ENCODE results near the gene ABHD14A.

Gene ABHD14A

DNA sequence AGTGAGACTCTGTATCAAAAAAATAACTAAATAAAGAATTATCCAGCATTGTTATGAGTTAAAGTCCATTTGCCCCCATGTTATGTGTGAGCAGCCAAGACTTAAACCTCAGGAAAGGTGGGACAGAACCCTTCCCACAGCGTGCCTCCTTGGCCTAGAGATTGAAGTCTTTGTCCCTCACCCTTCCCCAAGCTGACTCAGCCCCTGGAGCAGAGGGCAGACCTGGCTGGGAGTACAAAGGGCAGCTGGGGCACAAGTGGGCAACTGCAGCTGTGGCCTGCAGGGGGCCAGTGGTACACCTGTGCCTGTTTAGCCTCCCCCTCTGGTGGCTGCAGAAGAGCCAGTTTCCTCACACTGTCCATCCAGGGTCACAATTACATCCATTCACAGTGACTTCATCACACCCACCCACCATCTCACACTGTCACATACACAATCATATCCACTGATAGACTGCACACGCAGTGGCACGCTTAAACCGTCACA, 7.5 kb downstream of the ABHD14A start:
- peak; percentile 55 for ATAC-seq
- TF ChIP-seq ISL1 (CRISPR knock-in tag; IDR thresholded peaks at IDR 0.05) (no peak), ARNTL (CRISPR knock-in tag; IDR thresholded peaks at IDR 0.05; ENCODE audit: borderline replicate concordance, low read depth) (no peak), TCF4 (CRISPR knock-in tag; IDR thresholded peaks at IDR 0.05; ENCODE audit: borderline replicate concordance) (peak; percentile 27; the same call in 1 of the 2 replicates), PATZ1 (CRISPR knock-in tag; IDR thresholded peaks at IDR 0.05; ENCODE audit: borderline replicate concordance) (no peak), GLIS3 (CRISPR knock-in tag; IDR thresholded peaks at IDR 0.05) (no peak)

- TF ChIP-seq ZFP3 (CRISPR knock-in tag; IDR thresholded peaks at IDR 0.05) (0 out of 2 replicates have a peak, but pooled peaks have one; percentile 29), ARNTL (CRISPR knock-in tag; IDR thresholded peaks at IDR 0.05; ENCODE audit: borderline replicate concordance, low read depth) (no peak)
- peak; percentile 89 for ATAC-seq
Observed at GRCh38 chr3:51982838-51983577, 8.1 kb downstream of the ABHD14A start, which contains the start of gene ACY1. TSS of gene ACY1 (plus strand) at chr3:51983535. CDS start at chr3:51984065, 530 bp downstream.

- no peak for ATAC-seq
- TF ChIP-seq ARNTL (CRISPR knock-in tag; IDR thresholded peaks at IDR 0.05; ENCODE audit: borderline replicate concordance, low read depth) = peak; percentile 33; the same call in 1 of the 2 replicates
- no peak for TF ChIP-seq SNAI2 (CRISPR knock-in tag; IDR thresholded peaks at IDR 0.05)
Observed at GRCh38 chr3:51983578-51984268, 8.9 kb downstream of the ABHD14A start.

DNA sequence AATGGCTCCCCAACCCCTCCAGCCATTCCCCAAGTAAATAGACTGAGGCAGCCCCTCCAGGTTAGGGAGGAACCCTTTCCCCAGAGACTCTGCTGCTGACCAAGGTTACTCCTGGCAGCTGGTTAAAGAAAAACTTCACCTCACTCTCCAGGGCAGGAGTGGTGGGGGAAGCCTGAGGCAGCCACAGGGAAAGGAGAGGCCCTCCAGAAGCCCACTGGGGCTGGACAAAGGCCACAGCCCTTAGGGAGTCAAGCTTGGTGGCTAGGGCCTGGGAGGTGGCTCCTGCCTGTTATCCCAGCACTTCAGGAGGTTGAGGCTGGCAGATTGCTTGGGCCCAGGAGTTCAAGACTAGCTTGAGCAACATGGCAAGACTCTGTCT, 9.4 kb downstream of the ABHD14A start:
- TF ChIP-seq PPARA (CRISPR knock-in tag; IDR thresholded peaks at IDR 0.05; ENCODE audit: borderline replicate concordance) = no peak
- TF ChIP-seq ISL1 (CRISPR knock-in tag; IDR thresholded peaks at IDR 0.05) = no peak
- TF ChIP-seq ZNF70 (CRISPR knock-in tag; IDR thresholded peaks at IDR 0.05) = no peak
- no peak for TF ChIP-seq SNAI2 (CRISPR knock-in tag; IDR thresholded peaks at IDR 0.05)
- no peak for TF ChIP-seq ESRRG (CRISPR knock-in tag; IDR thresholded peaks at IDR 0.05)
- TF ChIP-seq GLIS3 (CRISPR knock-in tag; IDR thresholded peaks at IDR 0.05) = no peak
- no peak for TF ChIP-seq ZNF8 (CRISPR knock-in tag; IDR thresholded peaks at IDR 0.05)
- TF ChIP-seq ZFP3 (CRISPR knock-in tag; IDR thresholded peaks at IDR 0.05) = no peak
- no peak for ATAC-seq

GRCh38 chr3:51985063-51985462, 10.2 kb downstream of the ABHD14A start:
- ATAC-seq = no peak
- TF ChIP-seq RARB (CRISPR knock-in tag; IDR thresholded peaks at IDR 0.05) (no peak), SNAI2 (CRISPR knock-in tag; IDR thresholded peaks at IDR 0.05) (no peak), PATZ1 (CRISPR knock-in tag; IDR thresholded peaks at IDR 0.05; ENCODE audit: borderline replicate concordance) (no peak), ESRRG (CRISPR knock-in tag; IDR thresholded peaks at IDR 0.05) (no peak), ZFP30 (CRISPR knock-in tag; IDR thresholded peaks at IDR 0.05) (no peak), PPARA (CRISPR knock-in tag; IDR thresholded peaks at IDR 0.05; ENCODE audit: borderline replicate concordance) (no peak), ARNTL (CRISPR knock-in tag; IDR thresholded peaks at IDR 0.05; ENCODE audit: borderline replicate concordance, low read depth) (no peak), ZNF70 (CRISPR knock-in tag; IDR thresholded peaks at IDR 0.05) (no peak), BACH2 (CRISPR knock-in tag; IDR thresholded peaks at IDR 0.05; ENCODE audit: borderline replicate concordance) (no peak), ZC3H10 (CRISPR knock-in tag; IDR thresholded peaks at IDR 0.05) (no peak), ZFP3 (CRISPR knock-in tag; IDR thresholded peaks at IDR 0.05) (no peak), ZNF565 (CRISPR knock-in tag; conservative IDR thresholded peaks at IDR 0.05; ENCODE audit: low read depth) (no peak), ZNF8 (CRISPR knock-in tag; IDR thresholded peaks at IDR 0.05) (no peak), GLIS3 (CRISPR knock-in tag; IDR thresholded peaks at IDR 0.05) (no peak), TOX (CRISPR knock-in tag; IDR thresholded peaks at IDR 0.05; ENCODE audit: borderline replicate concordance) (no peak)
- TF ChIP-seq, protein P1, sequence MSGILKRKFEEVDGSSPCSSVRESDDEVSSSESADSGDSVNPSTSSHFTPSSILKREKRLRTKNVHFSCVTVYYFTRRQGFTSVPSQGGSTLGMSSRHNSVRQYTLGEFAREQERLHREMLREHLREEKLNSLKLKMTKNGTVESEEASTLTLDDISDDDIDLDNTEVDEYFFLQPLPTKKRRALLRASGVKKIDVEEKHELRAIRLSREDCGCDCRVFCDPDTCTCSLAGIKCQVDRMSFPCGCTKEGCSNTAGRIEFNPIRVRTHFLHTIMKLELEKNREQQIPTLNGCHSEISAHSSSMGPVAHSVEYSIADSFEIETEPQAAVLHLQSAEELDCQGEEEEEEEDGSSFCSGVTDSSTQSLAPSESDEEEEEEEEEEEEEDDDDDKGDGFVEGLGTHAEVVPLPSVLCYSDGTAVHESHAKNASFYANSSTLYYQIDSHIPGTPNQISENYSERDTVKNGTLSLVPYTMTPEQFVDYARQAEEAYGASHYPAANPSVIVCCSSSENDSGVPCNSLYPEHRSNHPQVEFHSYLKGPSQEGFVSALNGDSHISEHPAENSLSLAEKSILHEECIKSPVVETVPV (CRISPR knock-in tag; IDR thresholded peaks at IDR 0.05) = no peak
- TF ChIP-seq, protein P2, sequence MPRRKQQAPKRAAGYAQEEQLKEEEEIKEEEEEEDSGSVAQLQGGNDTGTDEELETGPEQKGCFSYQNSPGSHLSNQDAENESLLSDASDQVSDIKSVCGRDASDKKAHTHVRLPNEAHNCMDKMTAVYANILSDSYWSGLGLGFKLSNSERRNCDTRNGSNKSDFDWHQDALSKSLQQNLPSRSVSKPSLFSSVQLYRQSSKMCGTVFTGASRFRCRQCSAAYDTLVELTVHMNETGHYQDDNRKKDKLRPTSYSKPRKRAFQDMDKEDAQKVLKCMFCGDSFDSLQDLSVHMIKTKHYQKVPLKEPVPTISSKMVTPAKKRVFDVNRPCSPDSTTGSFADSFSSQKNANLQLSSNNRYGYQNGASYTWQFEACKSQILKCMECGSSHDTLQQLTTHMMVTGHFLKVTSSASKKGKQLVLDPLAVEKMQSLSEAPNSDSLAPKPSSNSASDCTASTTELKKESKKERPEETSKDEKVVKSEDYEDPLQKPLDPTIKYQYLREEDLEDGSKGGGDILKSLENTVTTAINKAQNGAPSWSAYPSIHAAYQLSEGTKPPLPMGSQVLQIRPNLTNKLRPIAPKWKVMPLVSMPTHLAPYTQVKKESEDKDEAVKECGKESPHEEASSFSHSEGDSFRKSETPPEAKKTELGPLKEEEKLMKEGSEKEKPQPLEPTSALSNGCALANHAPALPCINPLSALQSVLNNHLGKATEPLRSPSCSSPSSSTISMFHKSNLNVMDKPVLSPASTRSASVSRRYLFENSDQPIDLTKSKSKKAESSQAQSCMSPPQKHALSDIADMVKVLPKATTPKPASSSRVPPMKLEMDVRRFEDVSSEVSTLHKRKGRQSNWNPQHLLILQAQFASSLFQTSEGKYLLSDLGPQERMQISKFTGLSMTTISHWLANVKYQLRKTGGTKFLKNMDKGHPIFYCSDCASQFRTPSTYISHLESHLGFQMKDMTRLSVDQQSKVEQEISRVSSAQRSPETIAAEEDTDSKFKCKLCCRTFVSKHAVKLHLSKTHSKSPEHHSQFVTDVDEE (CRISPR knock-in tag; IDR thresholded peaks at IDR 0.05) = no peak

All from SK-N-SH treated with all-trans-retinoic acid at 6 μM for 48 hours (cell line).